ENCODE data around the gene BPIFB3.
"Not testable (repeated sequence)": the region's sequence is repeated elsewhere in the genome, so short reads cannot be mapped to it uniquely, and the experiment has no call there.

Gene BPIFB3

GRCh38 chr20:33043731-33044181, 9.9 kb upstream of the BPIFB3 start:
- H3K79me2 ChIP-seq = no peaks in the 10 kb centered on the region
- no peak overlapping the region for H3K4me3 ChIP-seq (ENCODE audit: low read depth, low read length)
- no peaks in the 10 kb centered on the region for H3K9me3 ChIP-seq (ENCODE audit: control insufficient read depth, low read length)
- no peak overlapping the region for H3K4me2 ChIP-seq (ENCODE audit: low read length)
- TF ChIP-seq CTCF (IDR thresholded peaks at IDR 0.05) = no peak
- H3K9ac ChIP-seq = no peak overlapping the region
- no peaks in the 10 kb centered on the region for H3K27me3 ChIP-seq (ENCODE audit: control insufficient read depth, insufficient read depth, low read length)
- no peak overlapping the region for H3K27ac ChIP-seq
- H3K4me1 ChIP-seq = no peaks in the 10 kb centered on the region
- no peak overlapping the region for H2AFZ ChIP-seq
- no peaks in the 10 kb centered on the region for H3K36me3 ChIP-seq (ENCODE audit: control insufficient read depth, insufficient read depth, low read length)

GRCh38 chr20:33045129-33045721, 8.5 kb upstream of the BPIFB3 start:
- H3K36me3 ChIP-seq (ENCODE audit: control insufficient read depth, insufficient read depth, low read length); H2AFZ ChIP-seq; H3K27me3 ChIP-seq (ENCODE audit: control insufficient read depth, insufficient read depth, low read length); H3K79me2 ChIP-seq; H3K4me1 ChIP-seq; H3K9me3 ChIP-seq (ENCODE audit: control insufficient read depth, low read length); H3K27ac ChIP-seq; H3K4me2 ChIP-seq (ENCODE audit: low read length); H3K4me3 ChIP-seq (ENCODE audit: low read depth, low read length); H3K9ac ChIP-seq: not testable (repeated sequence)

GRCh38 chr20:33046412-33046811, 7.3 kb upstream of the BPIFB3 start:
- no peak overlapping the region for H3K4me2 ChIP-seq (ENCODE audit: low read length)
- no peaks in the 10 kb centered on the region for H3K4me1 ChIP-seq
- H3K27me3 ChIP-seq (ENCODE audit: control insufficient read depth, insufficient read depth, low read length) = no peaks in the 10 kb centered on the region
- no peaks in the 10 kb centered on the region for H3K36me3 ChIP-seq (ENCODE audit: control insufficient read depth, insufficient read depth, low read length)
- TF ChIP-seq CTCF (IDR thresholded peaks at IDR 0.05) = no peak
- H3K9ac ChIP-seq = no peak overlapping the region
- H3K9me3 ChIP-seq (ENCODE audit: control insufficient read depth, low read length) = no peaks in the 10 kb centered on the region
- no peaks in the 10 kb centered on the region for H3K79me2 ChIP-seq
- no peak overlapping the region for H2AFZ ChIP-seq
- no peak overlapping the region for H3K4me3 ChIP-seq (ENCODE audit: low read depth, low read length)
- no peak overlapping the region for H3K27ac ChIP-seq

- H3K4me3 ChIP-seq (ENCODE audit: low read depth, low read length) = no peak overlapping the region
- H2AFZ ChIP-seq = no peak overlapping the region
- H3K79me2 ChIP-seq = no peaks in the 10 kb centered on the region
Observed at GRCh38 chr20:33051333-33051732, 2.4 kb upstream of the BPIFB3 start.

GRCh38 chr20:33054381-33054780, 678 bp downstream of the BPIFB3 start:
- H3K36me3 ChIP-seq (ENCODE audit: control insufficient read depth, insufficient read depth, low read length) = no peaks in the 10 kb centered on the region
- H3K4me2 ChIP-seq (ENCODE audit: low read length) = no peak overlapping the region
- no peaks in the 10 kb centered on the region for H3K4me1 ChIP-seq
- no peaks in the 10 kb centered on the region for H3K79me2 ChIP-seq
- H3K9ac ChIP-seq = no peak overlapping the region
- H3K9me3 ChIP-seq (ENCODE audit: control insufficient read depth, low read length) = no peaks in the 10 kb centered on the region
- H2AFZ ChIP-seq = no peak overlapping the region
- H3K27ac ChIP-seq = no peak overlapping the region
- no peak overlapping the region for H3K4me3 ChIP-seq (ENCODE audit: low read depth, low read length)
- TF ChIP-seq CTCF (IDR thresholded peaks at IDR 0.05) = no peak
- H3K27me3 ChIP-seq (ENCODE audit: control insufficient read depth, insufficient read depth, low read length) = no peaks in the 10 kb centered on the region

More at GRCh38 chr20:33051333-33051732, 2.4 kb upstream of the BPIFB3 start:
- TF ChIP-seq CTCF (IDR thresholded peaks at IDR 0.05) = no peak
- H3K4me1 ChIP-seq = no peaks in the 10 kb centered on the region
- no peaks in the 10 kb centered on the region for H3K9me3 ChIP-seq (ENCODE audit: control insufficient read depth, low read length)
- no peaks in the 10 kb centered on the region for H3K27me3 ChIP-seq (ENCODE audit: control insufficient read depth, insufficient read depth, low read length)
- no peaks in the 10 kb centered on the region for H3K36me3 ChIP-seq (ENCODE audit: control insufficient read depth, insufficient read depth, low read length)
- H3K9ac ChIP-seq = no peak overlapping the region
- no peak overlapping the region for H3K27ac ChIP-seq
- no peak overlapping the region for H3K4me2 ChIP-seq (ENCODE audit: low read length)
